HG03521 (cell line): ENCODE results near the gene PPP2R2B.

ENCODE experiments used
- ATAC-seq: cut with Tn5 transposase; IDR thresholded peaks from one replicate; pipeline ENCODE4 v1.9.1; 2021; ENCODE audit warnings: mild to moderate bottlenecking, moderate library complexity; ENCODE audit not compliant: unreplicated experiment

The PPP2R2B gene

DNA sequence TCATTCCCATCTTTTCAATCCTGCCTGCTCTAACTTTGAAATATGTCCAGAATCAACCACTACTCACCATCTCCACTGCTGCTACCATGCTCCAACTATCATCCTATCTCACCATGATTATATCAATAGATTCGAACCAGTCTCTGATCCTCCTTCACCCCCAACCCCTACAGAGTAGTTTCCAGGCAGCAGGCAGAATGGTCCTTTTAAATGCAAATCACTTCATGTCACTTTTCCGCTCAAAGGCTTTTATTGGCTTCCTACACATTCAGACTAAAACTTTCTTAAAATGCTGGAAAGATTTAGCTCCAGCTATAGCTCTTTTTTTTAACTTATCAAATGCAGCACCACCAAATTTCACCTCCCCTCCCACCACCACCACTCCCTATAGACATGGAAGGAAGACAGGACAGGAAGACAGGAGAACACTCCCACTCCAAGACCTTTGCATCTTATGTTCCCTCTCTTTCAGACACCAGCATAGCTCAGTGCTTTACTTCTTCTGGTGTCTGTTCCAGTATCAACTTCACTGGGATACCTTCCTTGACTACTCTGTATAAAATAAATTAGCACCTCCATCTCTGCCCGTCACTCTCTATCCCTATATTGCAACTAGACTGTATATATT, 9.9 kb upstream of the PPP2R2B start:
- no peak for ATAC-seq

GRCh38 chr5:146884066-146884626, 5.6 kb upstream of the PPP2R2B start:
- no peak for ATAC-seq

GRCh38 chr5:146883511-146883910, 5.0 kb upstream of the PPP2R2B start:
- no peak for ATAC-seq

- ATAC-seq: no peak
Observed at GRCh38 chr5:146880966-146881365, 2.4 kb upstream of the PPP2R2B start.

DNA sequence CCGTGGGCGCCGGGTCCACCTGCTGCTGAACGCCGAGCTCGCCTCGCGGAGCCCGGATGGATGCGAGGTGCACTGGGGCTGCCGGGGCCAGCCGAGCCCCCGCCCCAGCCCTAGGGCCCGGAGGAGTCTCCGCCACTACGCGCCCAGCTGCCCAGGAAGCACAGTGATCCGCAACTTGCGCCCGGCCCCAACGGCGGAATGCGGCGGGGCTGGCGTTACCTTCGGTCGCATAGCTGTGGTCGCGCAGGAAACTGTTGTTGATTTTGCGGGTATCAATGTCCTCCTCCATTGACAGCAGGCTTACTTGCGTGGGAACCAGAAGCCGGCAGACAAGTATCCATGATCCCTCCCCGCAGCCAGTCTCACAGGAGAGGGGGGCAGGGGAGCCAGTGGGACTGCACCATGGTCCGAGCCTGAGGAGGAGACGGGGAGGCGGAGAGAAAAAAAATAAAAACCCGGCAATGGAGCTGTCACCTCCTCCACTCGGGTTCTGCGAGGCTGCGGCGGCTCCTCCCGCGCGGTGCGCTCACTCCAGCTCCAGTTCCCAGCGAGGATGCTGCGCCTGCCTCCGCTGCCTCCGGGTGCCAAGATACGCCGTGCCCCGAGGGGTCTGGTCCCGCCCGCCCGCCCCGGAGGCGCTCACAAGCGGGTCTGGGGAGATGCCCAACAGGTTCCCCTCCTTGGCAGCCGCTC, 628 bp downstream of the PPP2R2B start:
- peak; percentile 14 for ATAC-seq

GRCh38 chr5:146877178-146877681, 1.3 kb downstream of the PPP2R2B start:
- no peak for ATAC-seq

GRCh38 chr5:146873186-146873917, 5.2 kb downstream of the PPP2R2B start:
- ATAC-seq: no peak

DNA sequence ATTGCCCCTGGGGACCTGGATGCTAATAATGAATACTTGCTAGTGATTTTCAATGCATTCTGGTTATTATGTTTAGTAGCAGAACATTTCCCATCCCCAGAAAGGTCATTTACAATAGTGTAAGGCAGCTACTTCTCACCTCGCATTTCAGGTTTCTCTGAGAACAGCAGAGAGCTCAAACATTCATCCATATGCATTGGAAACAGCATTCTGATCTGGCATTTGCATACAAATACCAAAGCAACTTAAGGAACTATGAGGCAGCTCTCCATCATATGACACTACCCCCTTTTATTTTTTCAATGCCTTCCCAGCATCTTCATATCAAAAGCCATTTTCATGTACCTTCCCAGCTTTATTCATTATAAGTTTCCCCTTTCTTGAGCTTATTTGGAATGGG, 6.4 kb downstream of the PPP2R2B start:
- ATAC-seq: no peak

- ATAC-seq: no peak
Observed at GRCh38 chr5:146867996-146868708, 10.4 kb downstream of the PPP2R2B start.

DNA sequence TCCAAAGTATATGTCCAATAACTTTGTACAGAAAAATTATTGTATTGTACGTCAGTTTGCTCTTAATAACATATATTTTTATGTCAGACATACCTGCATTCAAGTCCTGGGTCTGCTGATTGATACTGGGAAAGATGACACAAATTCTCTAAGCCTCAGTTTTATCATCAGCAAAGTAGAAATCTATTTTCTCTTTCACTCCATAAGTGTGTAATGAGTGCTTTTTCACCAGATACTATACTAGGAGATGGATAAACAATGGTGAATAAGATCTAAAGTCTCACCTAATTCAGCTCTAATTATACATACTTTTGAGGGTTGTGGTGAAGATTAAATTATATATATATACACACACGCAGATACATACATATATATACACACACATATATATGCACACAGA, 12.3 kb downstream of the PPP2R2B start:
- ATAC-seq: no peak

GRCh38 chr5:146862641-146863040, 15.9 kb downstream of the PPP2R2B start:
- ATAC-seq: no peak

GRCh38 chr5:146860213-146860893, 18.2 kb downstream of the PPP2R2B start:
- no peak for ATAC-seq

DNA sequence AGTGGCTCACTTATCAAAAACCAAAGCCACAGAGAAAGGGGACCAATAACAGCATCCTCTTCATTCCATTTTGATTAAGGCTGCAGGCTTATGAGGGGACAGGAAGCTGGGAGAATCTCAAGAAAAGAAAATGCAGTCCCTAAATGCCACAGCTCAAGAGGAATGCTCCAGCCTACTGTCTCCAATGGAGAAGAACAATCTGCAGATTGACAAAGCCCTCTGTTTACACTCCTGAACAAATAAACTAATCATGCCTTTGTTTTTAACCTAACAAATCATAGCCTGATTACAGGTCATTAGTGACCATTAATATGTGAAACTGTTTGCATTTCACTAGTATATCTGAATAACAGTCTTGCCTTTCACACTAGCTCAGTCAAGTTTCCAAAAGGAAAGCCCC, 26.5 kb downstream of the PPP2R2B start:
- no peak for ATAC-seq

DNA sequence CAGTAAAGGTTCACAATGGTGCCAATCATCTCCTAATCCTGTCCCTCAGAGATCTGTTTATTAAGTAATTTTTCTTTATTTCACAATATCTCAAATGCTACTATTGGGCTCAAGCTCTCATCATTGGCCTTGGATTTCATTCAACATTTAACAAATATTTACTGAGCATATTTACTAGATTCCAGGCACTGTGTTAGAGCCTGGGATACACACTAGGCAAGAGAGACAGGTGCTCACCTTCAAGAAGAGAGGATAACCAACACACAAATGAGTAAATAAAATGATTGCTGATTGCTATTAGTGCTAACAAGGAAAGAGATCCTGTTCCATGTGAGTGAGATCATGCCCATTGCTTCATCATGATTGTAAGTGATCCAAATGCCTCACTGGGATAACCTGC, 27.4 kb downstream of the PPP2R2B start:
- ATAC-seq: no peak

DNA sequence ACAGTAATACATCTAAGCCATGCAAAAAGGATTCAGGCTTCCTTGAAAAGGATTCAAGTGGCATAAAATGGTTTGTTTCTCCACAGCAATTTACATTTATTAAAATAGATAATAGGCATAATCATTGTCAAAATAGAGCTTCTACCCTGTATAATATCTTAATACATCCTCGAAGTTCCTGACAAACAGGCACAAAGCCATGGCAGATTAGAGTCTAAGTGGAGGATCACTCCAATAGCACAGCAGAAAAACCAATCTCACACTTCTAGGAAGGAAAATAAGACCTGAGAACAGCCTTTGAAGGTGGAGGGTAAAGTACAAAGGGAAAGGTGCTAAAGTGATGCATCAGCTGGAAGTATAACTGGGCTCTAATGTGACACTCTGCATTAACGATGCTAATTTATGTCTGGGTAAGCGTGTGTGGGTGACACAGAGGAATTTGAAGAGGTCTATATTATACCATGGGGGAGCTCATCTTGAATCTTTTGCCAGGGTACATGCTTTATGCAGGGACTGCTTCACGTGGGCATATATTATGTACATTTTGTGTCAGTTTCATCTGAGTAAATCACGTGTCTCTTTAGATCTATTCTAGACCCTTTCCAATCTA, 28.8 kb downstream of the PPP2R2B start:
- ATAC-seq: no peak

- no peak for ATAC-seq
Observed at GRCh38 chr5:146848133-146848532, 30.4 kb downstream of the PPP2R2B start.

- ATAC-seq: no peak
Observed at GRCh38 chr5:146840016-146840415, 38.5 kb downstream of the PPP2R2B start.

DNA sequence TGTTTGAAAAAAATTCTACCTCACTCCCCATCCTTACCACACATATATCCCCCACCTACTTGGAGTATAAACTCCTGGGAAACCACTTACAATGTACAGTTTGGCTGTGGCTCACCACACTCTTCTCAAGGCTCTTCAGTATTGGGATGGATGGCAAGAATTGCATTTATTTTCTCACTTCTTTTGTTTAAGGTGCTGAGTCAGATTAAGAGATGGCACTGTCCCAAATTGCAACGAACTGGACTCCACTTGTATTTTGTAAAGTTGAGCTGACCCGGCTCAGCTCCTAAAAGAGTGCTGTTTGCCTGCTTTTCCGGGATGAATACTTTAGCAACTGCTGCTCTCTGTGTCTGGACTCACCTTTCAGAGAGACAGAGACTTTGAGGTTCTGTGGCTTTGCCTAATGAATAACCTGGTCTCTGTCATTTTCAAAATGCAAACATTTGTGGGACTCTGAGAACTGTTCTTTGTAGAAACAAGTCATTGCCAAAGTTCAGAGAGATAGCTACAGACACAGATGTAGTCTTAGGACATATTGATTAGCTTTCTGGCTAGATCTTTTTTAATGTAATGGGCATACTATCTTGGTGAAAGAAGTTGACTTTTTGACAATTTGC, 42.2 kb downstream of the PPP2R2B start:
- ATAC-seq: no peak

GRCh38 chr5:146832985-146833732, 45.4 kb downstream of the PPP2R2B start:
- ATAC-seq: no peak
